Activated B cell treated with CpG ODN at 0.5 μM for 24 hours (primary cell): ENCODE data around the gene PREP. TPM values are rescaled to one million over a fixed set of nuclear protein-coding genes. Genes with fewer than 3 reads are reported as not detected.

Experiments used
- ATAC-seq: fragments of 200-7000 bp; cut with Tn5 transposase; one replicate; pipeline ENCODE4 v1.10.0; 2021; ENCODE audit warnings: low read depth, mild to moderate bottlenecking, moderate library complexity
- CTCF ChIA-PET: fragments of 350-600 bp; sonication (Branson Sonifier 250); formaldehyde crosslinking; loops from one replicate; lab custom pipeline; 2021; ENCODE audit warnings: antibody characterized with exemption; lab: Charles Lee
- POLR2A ChIA-PET: fragments of 350-600 bp; sonication (Branson Sonifier 250); formaldehyde crosslinking; loops from one replicate; lab custom pipeline; 2021; ENCODE audit warnings: antibody characterized with exemption; lab: Charles Lee
- DNase-seq: peaks from one replicate; pipeline ENCODE4 v3.0.0; 2022
- H3K27ac Mint-ChIP-seq: one replicate; pipeline ENCODE4 v1.8.0; 2020; ENCODE audit warnings: mixed read lengths
- H3K27me3 Mint-ChIP-seq: one replicate; pipeline ENCODE4 v1.8.0; 2021; ENCODE audit warnings: mixed read lengths
- H3K36me3 Mint-ChIP-seq: one replicate; pipeline ENCODE4 v1.8.0; 2021; ENCODE audit warnings: low read depth, mixed read lengths
- H3K4me1 Mint-ChIP-seq: one replicate; pipeline ENCODE4 v1.8.0; 2021; ENCODE audit warnings: mixed read lengths
- H3K4me3 Mint-ChIP-seq: one replicate; pipeline ENCODE4 v1.8.0; 2020; ENCODE audit warnings: mild to moderate bottlenecking, mixed read lengths
- H3K9me3 Mint-ChIP-seq: one replicate; pipeline ENCODE4 v1.8.0; 2020; ENCODE audit warnings: mixed read lengths
- CTCF ChIP-seq: fragments of 200-600 bp; IDR thresholded peaks from one replicate; pipeline ENCODE4 v1.8.0; 2022; ENCODE audit warnings: antibody characterized with exemption, mild to moderate bottlenecking
- intact Hi-C: fragments of 100-400 bp; cut with micrococcal nuclease; formaldehyde crosslinking; loops from one replicate; pipeline ENCODE4 v1.15.1; 2024
- total RNA-seq: library from RNA; stranded (reverse); gene quantifications from 2 replicates; pipeline ENCODE4 v1.2.3, GENCODE V29; 2022

The PREP gene
- total RNA-seq, 1 donor from 2014 or later: 31.1 TPM

- POLR2A ChIA-PET: no interaction called here
- CTCF ChIA-PET: no interaction called here
Observed at GRCh38 chr6:105257340-105257739, 145.5 kb downstream of the PREP start.

DNA sequence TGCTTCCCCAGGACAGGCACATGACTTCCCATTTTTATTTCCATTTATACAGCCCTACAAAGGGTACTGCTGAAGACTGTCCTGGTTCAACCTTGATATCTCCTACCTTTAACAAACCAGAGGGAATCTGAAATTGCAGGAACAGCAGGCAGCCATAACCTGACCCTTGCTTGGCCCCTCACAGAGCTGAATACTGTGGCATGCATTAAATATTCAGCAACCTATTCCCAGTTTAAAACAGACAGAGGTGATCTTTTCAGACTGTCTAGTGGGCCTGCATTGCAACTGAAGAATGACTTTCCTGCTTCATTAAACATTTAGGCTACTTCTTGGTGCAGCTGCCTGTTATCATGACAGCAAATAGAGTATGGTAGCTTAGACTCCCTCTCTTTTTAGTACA lies 146.3 kb downstream of the PREP start:
- POLR2A ChIA-PET: no interaction called here

More at GRCh38 chr6:105257340-105257739, 145.5 kb downstream of the PREP start:
- Mint-ChIP-seq H3K36me3 (no peaks in the 10 kb centered on the region), H3K9me3 (no peaks in the 10 kb centered on the region), H3K4me1 (no peaks in the 10 kb centered on the region), H3K27ac (no peak overlapping the region), H3K27me3 (peaks cover 8% of the 10 kb centered on the region), H3K4me3 (no peak overlapping the region)
- no peak for ATAC-seq
- no peak for TF ChIP-seq CTCF
- intact Hi-C loops: no loop called here
- no peak for DNase-seq

GRCh38 chr6:105253787-105254186 lies 149.1 kb downstream of the PREP start:
- H3K27me3 Mint-ChIP-seq: no peaks in the 10 kb centered on the region
- no peak overlapping the region for H3K4me3 Mint-ChIP-seq
- POLR2A ChIA-PET: no interaction called here
- peaks cover 2% of the 10 kb centered on the region for H3K9me3 Mint-ChIP-seq
- intact Hi-C loops: no loop called here
- H3K27ac Mint-ChIP-seq: no peak overlapping the region
- DNase-seq (no peak), ATAC-seq (no peak)
- H3K36me3 Mint-ChIP-seq: no peaks in the 10 kb centered on the region
- no peaks in the 10 kb centered on the region for H3K4me1 Mint-ChIP-seq
- CTCF ChIA-PET: no interaction called here
- no peak for TF ChIP-seq CTCF

More for the DNA sequence above, 146.3 kb downstream of the PREP start:
- H3K9me3 Mint-ChIP-seq: no peaks in the 10 kb centered on the region
- DNase-seq (no peak), ATAC-seq (no peak)
- H3K4me3 Mint-ChIP-seq: no peak overlapping the region
- no peak for TF ChIP-seq CTCF
- H3K27ac Mint-ChIP-seq: no peak overlapping the region
- no peaks in the 10 kb centered on the region for H3K4me1 Mint-ChIP-seq
- CTCF ChIA-PET: no interaction called here
- intact Hi-C loops: no loop called here
- H3K36me3 Mint-ChIP-seq: no peaks in the 10 kb centered on the region
- H3K27me3 Mint-ChIP-seq: peaks cover 8% of the 10 kb centered on the region

- Mint-ChIP-seq H3K27ac (no peak overlapping the region), H3K4me1 (no peaks in the 10 kb centered on the region), H3K4me3 (no peak overlapping the region), H3K9me3 (peaks cover 2% of the 10 kb centered on the region), H3K36me3 (no peaks in the 10 kb centered on the region), H3K27me3 (no peaks in the 10 kb centered on the region)
- CTCF ChIA-PET: no interaction called here
- ATAC-seq: no peak
- intact Hi-C loops: no loop called here
- POLR2A ChIA-PET: no interaction called here
- TF ChIP-seq CTCF: no peak
- DNase-seq: no peak
Observed at GRCh38 chr6:105251689-105252088, 151.2 kb downstream of the PREP start.

DNA sequence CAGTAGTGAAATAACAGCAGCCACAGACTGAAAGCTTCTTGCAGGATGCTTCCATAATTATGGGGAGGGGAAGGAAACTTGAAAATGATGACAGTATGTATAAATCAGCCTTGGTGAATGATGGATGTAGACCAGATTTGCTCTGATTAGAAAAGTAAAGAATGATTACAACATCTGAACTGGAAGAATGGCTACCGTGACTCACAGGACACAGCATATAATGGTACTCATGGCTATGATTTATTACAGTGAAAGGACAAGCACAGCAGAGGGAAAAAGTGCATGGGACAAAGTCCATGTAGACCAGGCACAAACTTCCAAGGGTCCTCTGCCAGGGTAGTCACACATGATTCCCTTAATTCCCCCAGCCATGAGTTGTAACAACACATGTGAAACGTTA lies 152.3 kb downstream of the PREP start:
- Mint-ChIP-seq H3K36me3 (no peaks in the 10 kb centered on the region), H3K9me3 (peaks cover 2% of the 10 kb centered on the region), H3K27me3 (no peaks in the 10 kb centered on the region), H3K4me3 (no peak overlapping the region), H3K27ac (no peak overlapping the region), H3K4me1 (no peaks in the 10 kb centered on the region)
- no peak for ATAC-seq
- DNase-seq: no peak
- no peak for TF ChIP-seq CTCF
- ChIA-PET POLR2A (no interaction called here), CTCF (no interaction called here)
- intact Hi-C loops: no loop called here
